ENCODE results near the gene EMID1. TPM values are rescaled to one million over a fixed set of nuclear protein-coding genes. Genes with fewer than 3 reads are reported as not detected.

EMID1 gene
- total and polyA plus RNA-seq, 4 donors: 4.9 to 30.2 (median 8.4) TPM

DNA sequence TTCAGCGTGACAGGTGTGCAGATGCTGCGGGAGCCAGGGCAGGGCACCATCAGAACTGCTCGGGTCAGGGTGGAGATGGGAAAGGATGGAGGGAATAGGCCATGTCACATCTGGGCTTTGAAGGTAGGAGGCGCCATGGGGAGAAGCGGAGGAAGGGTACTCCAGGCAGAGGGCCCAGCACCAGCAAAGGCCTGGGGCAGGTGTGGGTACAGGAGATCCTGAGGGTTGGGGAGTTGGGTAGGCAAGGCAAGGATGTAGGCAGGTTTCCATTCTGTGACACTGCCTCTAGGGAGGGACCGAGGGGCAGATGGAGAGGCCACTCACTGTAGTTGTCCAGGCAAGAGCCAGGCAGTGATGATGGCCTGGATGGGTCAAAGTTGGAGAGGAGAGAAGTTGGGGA, 8.5 kb downstream of the EMID1 start:
- ATAC-seq (ENCODE audit: insufficient read depth, low FRiP score): no peak
- Histone ChIP-seq H3K9ac (ENCODE audit: insufficient read depth in 1 of 2, low read length in 2 of 2) (no peak overlapping the region), H3K27ac (ENCODE audit: low read depth in 1 of 2, low read length in 1 of 2) (no peak overlapping the region), H3K9me3 (ENCODE audit: control insufficient read depth in 4 of 4, insufficient read depth in 3 of 4, low read length in 3 of 4) (no peaks in the 10 kb centered on the region), H3K4me3 (no peak overlapping the region), H3K4me1 (ENCODE audit: control insufficient read depth in 5 of 5, insufficient read depth in 5 of 5, low read length in 5 of 5) (peaks cover 0 to 10% (median 3%) of the 10 kb centered on the region in 5 donors), H3K36me3 (ENCODE audit: control insufficient read depth in 4 of 4, insufficient read depth in 4 of 4, low read length in 4 of 4) (peaks cover 0 to 11% (median 5%) of the 10 kb centered on the region in 4 donors), H3K27me3 (ENCODE audit: control insufficient read depth in 3 of 3, insufficient read depth in 3 of 3, low read length in 2 of 3) (no peaks in the 10 kb centered on the region)
- no peak for DNase-seq
- TF ChIP-seq CTCF (IDR thresholded peaks at IDR 0.05; ENCODE audit: control extremely low read depth, extremely low read depth): no peak
- WGBS, 2 donors: 95 to 97% methylated on average over 6 of the region's 6 CpGs

GRCh38 chr22:29215012-29215860, 9.5 kb downstream of the EMID1 start:
- H3K9me3 ChIP-seq (ENCODE audit: control insufficient read depth in 4 of 4, insufficient read depth in 3 of 4, low read length in 3 of 4): no peaks in the 10 kb centered on the region
- H3K36me3 ChIP-seq (ENCODE audit: control insufficient read depth in 4 of 4, insufficient read depth in 4 of 4, low read length in 4 of 4): peaks cover 0 to 11% (median 4%) of the 10 kb centered on the region in 4 donors
- H3K27me3 ChIP-seq (ENCODE audit: control insufficient read depth in 3 of 3, insufficient read depth in 3 of 3, low read length in 2 of 3): no peaks in the 10 kb centered on the region
- no peak overlapping the region for H3K4me3 ChIP-seq
- no peak overlapping the region for H3K9ac ChIP-seq (ENCODE audit: insufficient read depth in 1 of 2, low read length in 2 of 2)
- TF ChIP-seq CTCF (IDR thresholded peaks at IDR 0.05; ENCODE audit: control extremely low read depth, extremely low read depth): no peak
- ATAC-seq (ENCODE audit: insufficient read depth, low FRiP score) (no peak), DNase-seq (no peak)
- H3K27ac ChIP-seq (ENCODE audit: low read depth in 1 of 2, low read length in 1 of 2): no peak overlapping the region
- H3K4me1 ChIP-seq (ENCODE audit: control insufficient read depth in 5 of 5, insufficient read depth in 5 of 5, low read length in 5 of 5): peaks cover 0 to 16% (median 5%) of the 10 kb centered on the region in 5 donors
- WGBS, 2 donors: 94% methylated on average over 14 of the region's 14 CpGs

DNA sequence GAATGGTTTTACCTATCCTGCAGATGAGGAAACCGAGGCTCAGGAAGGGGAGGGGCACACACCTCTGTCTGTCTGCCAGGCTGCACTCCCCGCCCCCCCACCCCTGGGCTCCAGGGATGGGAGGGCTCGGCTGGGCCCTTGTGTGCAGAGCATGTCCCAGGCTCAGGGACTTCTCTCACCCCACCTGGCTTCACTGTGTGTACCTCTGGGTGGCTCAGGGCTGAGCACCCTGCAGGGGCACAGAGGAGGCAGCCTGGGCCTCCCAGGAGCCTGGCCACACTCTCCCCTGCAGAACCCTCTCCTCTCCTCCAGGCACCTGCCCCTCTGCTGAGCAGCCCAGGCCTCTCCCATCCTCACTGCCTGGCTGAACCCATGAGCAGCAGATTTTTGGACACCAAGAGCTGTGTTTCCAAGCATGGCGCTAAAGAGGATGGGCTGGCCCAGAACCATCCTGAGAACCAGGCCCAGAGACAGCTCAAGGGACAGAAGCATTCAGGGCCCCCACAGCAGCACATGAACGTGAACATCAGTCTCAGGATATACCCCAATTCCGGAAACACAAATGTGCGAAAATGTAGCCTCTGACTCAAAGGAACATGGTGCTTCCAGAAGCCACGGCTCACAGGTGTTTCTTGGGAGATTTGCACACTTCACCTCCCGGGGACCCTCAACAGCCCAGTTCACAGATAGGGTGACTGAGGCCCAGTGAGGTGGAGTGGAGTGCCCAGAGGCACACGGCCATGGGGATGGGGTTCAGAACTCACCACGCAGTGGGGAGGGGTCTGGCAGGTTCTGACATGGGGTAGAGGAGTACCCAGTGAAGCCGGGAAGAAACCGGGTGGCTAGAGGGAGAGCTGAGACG, 10.5 kb downstream of the EMID1 start:
- Histone ChIP-seq H3K27ac (ENCODE audit: low read depth in 1 of 2, low read length in 1 of 2) (peak overlapping the region in 1 of 2 donors; percentile 8), H3K4me3 (no peak overlapping the region), H3K4me1 (ENCODE audit: control insufficient read depth in 5 of 5, insufficient read depth in 5 of 5, low read length in 5 of 5) (peaks cover 0 to 16% (median 7%) of the 10 kb centered on the region in 5 donors), H3K27me3 (ENCODE audit: control insufficient read depth in 3 of 3, insufficient read depth in 3 of 3, low read length in 2 of 3) (no peaks in the 10 kb centered on the region), H3K9ac (ENCODE audit: insufficient read depth in 1 of 2, low read length in 2 of 2) (no peak overlapping the region), H3K9me3 (ENCODE audit: control insufficient read depth in 4 of 4, insufficient read depth in 3 of 4, low read length in 3 of 4) (no peaks in the 10 kb centered on the region), H3K36me3 (ENCODE audit: control insufficient read depth in 4 of 4, insufficient read depth in 4 of 4, low read length in 4 of 4) (peaks cover 0 to 11% (median 4%) of the 10 kb centered on the region in 4 donors)
- DNase-seq (no peak), ATAC-seq (ENCODE audit: insufficient read depth, low FRiP score) (no peak)
- 79 to 88% methylated on average over 14 of the region's 14 CpGs for WGBS, 2 donors
- no peak for TF ChIP-seq CTCF (IDR thresholded peaks at IDR 0.05; ENCODE audit: control extremely low read depth, extremely low read depth)
